CD14-positive monocyte (primary cell): ENCODE data around the gene C2CD4A. TPM values are rescaled to one million over a fixed set of nuclear protein-coding genes. Genes with fewer than 3 reads are reported as not detected.

Source experiments
- DNase-seq, 3 donors: peaks; one replicate each; pipeline ENCODE4 v3.0.0-alpha.2; 2011 to 2022
- H2AFZ ChIP-seq: 2 replicates; pipeline ENCODE4 v1.6.0; 2012; ENCODE audit warnings: mild to moderate bottlenecking, low read depth, low read length, inconsistent platforms; ENCODE audit not compliant: insufficient read depth, poor library complexity, severe bottlenecking
- H3K27ac ChIP-seq, 2 donors: 1 replicate in 1 of 2; 2 replicates in 1 of 2; pipeline ENCODE4 v1.5.1; 2012 to 2013; ENCODE audit warnings: low read length in 2 of 2, control low read depth in 1 of 2, inconsistent platforms in 1 of 2, low read depth in 1 of 2, mild to moderate bottlenecking in 1 of 2
- H3K27me3 ChIP-seq, 2 donors: one replicate each; pipeline versions ENCODE4 v1.6.0 to v1.6.1; 2011 to 2013; ENCODE audit warnings: low read length in 2 of 2; ENCODE audit not compliant: control insufficient read depth in 2 of 2, insufficient read depth in 2 of 2
- H3K36me3 ChIP-seq, 2 donors: replicated peaks in 1 of 2; 1 replicate in 1 of 2; 2 replicates in 1 of 2; pipeline versions ENCODE4 v1.5.1 to v1.6.1; 2012 to 2013; ENCODE audit warnings: low read length in 2 of 2, control low read depth in 1 of 2, inconsistent platforms in 1 of 2, mild to moderate bottlenecking in 1 of 2; ENCODE audit not compliant: insufficient read depth in 2 of 2, control insufficient read depth in 1 of 2
- H3K4me1 ChIP-seq, 2 donors: 1 replicate in 1 of 2; 2 replicates in 1 of 2; pipeline versions ENCODE4 v1.5.1 to v1.6.1; 2012 to 2013; ENCODE audit warnings: low read length in 2 of 2, control low read depth in 1 of 2, inconsistent platforms in 1 of 2, mild to moderate bottlenecking in 1 of 2, moderate library complexity in 1 of 2; ENCODE audit not compliant: insufficient read depth in 2 of 2, control insufficient read depth in 1 of 2
- H3K4me2 ChIP-seq: replicated peaks from 2 replicates; pipeline ENCODE3; 2012; ENCODE audit warnings: low read length, moderate library complexity, mild to moderate bottlenecking; ENCODE audit not compliant: poor library complexity, severe bottlenecking; ENCODE audit errors: extremely low read depth
- H3K4me3 ChIP-seq, 3 experiments: fragments of 200-600 bp in 1 of 3; sonication (generic) in 1 of 3; replicated peaks in 1 of 3; 1 replicate in 2 of 3; 2 replicates in 1 of 3; pipeline ENCODE4 v1.5.1; 2011 to 2013; ENCODE audit warnings: low read length in 3 of 3, mild to moderate bottlenecking in 3 of 3, control low read depth in 2 of 3, low read depth in 2 of 3, inconsistent platforms in 1 of 3, moderate library complexity in 1 of 3
- H3K79me2 ChIP-seq: 2 replicates; pipeline ENCODE4 v1.6.0; 2012; ENCODE audit warnings: mild to moderate bottlenecking, control low read depth, inconsistent platforms, low read length, moderate library complexity; ENCODE audit not compliant: insufficient read depth
- H3K9ac ChIP-seq: 2 replicates; pipeline ENCODE4 v1.6.0; 2017; ENCODE audit warnings: low read length, mild to moderate bottlenecking; ENCODE audit not compliant: insufficient read depth, poor library complexity, severe bottlenecking
- H3K9me3 ChIP-seq, 2 donors: replicated peaks in 1 of 2; 1 replicate in 1 of 2; 2 replicates in 1 of 2; pipeline versions ENCODE4 v1.5.1 to v1.6.1; 2012 to 2013; ENCODE audit warnings: low read length in 2 of 2, control low read depth in 1 of 2; ENCODE audit not compliant: control insufficient read depth in 1 of 2, insufficient read depth in 1 of 2
- H4K20me1 ChIP-seq: 2 replicates; pipeline ENCODE4 v1.6.0; 2012; ENCODE audit warnings: mild to moderate bottlenecking, low read length, control low read depth, moderate library complexity; ENCODE audit not compliant: insufficient read depth
- H3K27ac Mint-ChIP-seq, 7 donors: one replicate each; pipeline ENCODE4 v1.8.0; 2020; ENCODE audit warnings: mild to moderate bottlenecking in 7 of 7, mixed read lengths in 7 of 7, moderate library complexity in 6 of 7, inconsistent platforms in 2 of 7
- H3K27me3 Mint-ChIP-seq, 3 donors: one replicate each; pipeline ENCODE4 v1.8.0; 2021 to 2022; ENCODE audit warnings: low read depth in 3 of 3, mild to moderate bottlenecking in 3 of 3, mixed read lengths in 3 of 3, moderate library complexity in 3 of 3, inconsistent platforms in 1 of 3
- H3K36me3 Mint-ChIP-seq, 2 donors: one replicate each; pipeline ENCODE4 v1.8.0; 2020; ENCODE audit warnings: mixed read lengths in 2 of 2, inconsistent platforms in 1 of 2, mild to moderate bottlenecking in 1 of 2
- H3K4me1 Mint-ChIP-seq: one replicate; pipeline ENCODE4 v1.8.0; 2020; ENCODE audit warnings: mild to moderate bottlenecking, mixed read lengths
- H3K4me3 Mint-ChIP-seq, 2 donors: one replicate each; pipeline ENCODE4 v1.8.0; 2020; ENCODE audit warnings: mild to moderate bottlenecking in 2 of 2, mixed read lengths in 2 of 2, moderate library complexity in 1 of 2
- H3K9me3 Mint-ChIP-seq, 7 donors: one replicate each; pipeline ENCODE4 v1.8.0; 2020 to 2022; ENCODE audit warnings: mixed read lengths in 7 of 7, mild to moderate bottlenecking in 6 of 7, moderate library complexity in 6 of 7, inconsistent platforms in 2 of 7
- CTCF ChIP-seq: fragments of 200-600 bp; IDR thresholded peaks from one replicate; pipeline ENCODE4 v1.8.0; 2022; ENCODE audit warnings: antibody characterized with exemption, mild to moderate bottlenecking
- WGBS: methylation state at CpG from one replicate; pipeline ENCODE4 v1.1.5; 2013; ENCODE audit warnings: missing lambda C conversion rate; ENCODE audit not compliant: insufficient coverage; 5-methylcytosine and 5-hydroxymethylcytosine counted together
- intact Hi-C, 2 donors: fragments of 100-400 bp; cut with micrococcal nuclease; formaldehyde crosslinking; loops; one replicate each; pipeline versions ENCODE4 v1.15.0 to v1.15.1; 2023
- polyA plus RNA-seq, 3 donors: library from polyadenylated mRNA; depleted of rRNA in 1 of 3; unstranded in 2 of 3; stranded (reverse) in 1 of 3; fragments of 300-500 nt in 2 of 3; fragments of >200 nt in 1 of 3; fragmentation: Illumina TruSeq in 2 of 3; gene quantifications; 1 replicate in 2 of 3; 2 replicates in 1 of 3; pipeline ENCODE4 v1.2.3, GENCODE V29; 2012 to 2021

C2CD4A gene
- polyA plus RNA-seq, 3 donors: not detected

GRCh38 chr15:62068810-62069167, 2.0 kb downstream of the C2CD4A start:
- Mint-ChIP-seq H3K4me3 (peak overlapping the region; percentile 74 to 89), H3K36me3 (peaks cover 0 to 7% of the 10 kb centered on the region in 2 donors), H3K9me3 (peaks cover 0 to 15% (median 4%) of the 10 kb centered on the region in 7 donors), H3K27me3 (peaks cover 51 to 52% (median 52%) of the 10 kb centered on the region in 3 donors), H3K4me1 (peaks cover 25% of the 10 kb centered on the region), H3K27ac (peak overlapping the region in 1 of 7 donors; percentile 1)
- H3K36me3 ChIP-seq: no peaks in the 10 kb centered on the region
- peak overlapping the region; percentile 75 for H2AFZ ChIP-seq
- peak overlapping the region; percentile 51 for H3K9ac ChIP-seq
- H3K4me2 ChIP-seq: peak overlapping the region; percentile 71
- H3K27me3 ChIP-seq: peaks cover 49 to 62% of the 10 kb centered on the region in 2 donors
- peak in 1 of 3 donors; percentile 24 for DNase-seq
- intact Hi-C loops: no loop called here
- H3K4me1 ChIP-seq: peaks cover 25 to 29% of the 10 kb centered on the region in 2 donors
- peak overlapping the region in 2 of 3 experiments; percentile 48 to 72 for H3K4me3 ChIP-seq
- H3K79me2 ChIP-seq: no peaks in the 10 kb centered on the region
- WGBS: no CpG with 5 or more reads among the region's 4 CpGs
- no peak for TF ChIP-seq CTCF
- peaks cover 0 to 9% of the 10 kb centered on the region in 2 donors for H3K9me3 ChIP-seq
- H3K27ac ChIP-seq: no peak overlapping the region
- peaks cover 6% of the 10 kb centered on the region for H4K20me1 ChIP-seq

GRCh38 chr15:62069551-62069950, 2.8 kb downstream of the C2CD4A start:
- no peak overlapping the region for H3K9ac ChIP-seq
- H3K27ac ChIP-seq: no peak overlapping the region
- H3K27ac Mint-ChIP-seq: no peak overlapping the region
- H3K4me3 Mint-ChIP-seq: peak overlapping the region in 1 of 2 donors; percentile 42
- intact Hi-C loops: no loop called here
- no peaks in the 10 kb centered on the region for H3K79me2 ChIP-seq
- peaks cover 0 to 7% of the 10 kb centered on the region in 2 donors for H3K36me3 Mint-ChIP-seq
- H3K4me2 ChIP-seq: no peak overlapping the region
- no peaks in the 10 kb centered on the region for H3K36me3 ChIP-seq
- no peak for DNase-seq
- H3K4me1 Mint-ChIP-seq: peaks cover 25% of the 10 kb centered on the region
- H2AFZ ChIP-seq: no peak overlapping the region
- peaks cover 25 to 29% of the 10 kb centered on the region in 2 donors for H3K4me1 ChIP-seq
- TF ChIP-seq CTCF: no peak
- peaks cover 0 to 15% (median 4%) of the 10 kb centered on the region in 7 donors for H3K9me3 Mint-ChIP-seq
- H3K27me3 Mint-ChIP-seq: peaks cover 46 to 49% (median 46%) of the 10 kb centered on the region in 3 donors
- no peak overlapping the region for H3K4me3 ChIP-seq
- H3K9me3 ChIP-seq: peaks cover 0 to 9% of the 10 kb centered on the region in 2 donors
- WGBS: no CpG with 5 or more reads among the region's 5 CpGs
- peaks cover 6% of the 10 kb centered on the region for H4K20me1 ChIP-seq
- peaks cover 44 to 54% of the 10 kb centered on the region in 2 donors for H3K27me3 ChIP-seq
